CD4-positive, alpha-beta T cell (primary cell): ENCODE data around the gene CABCOCO1. TPM values are rescaled to one million over a fixed set of nuclear protein-coding genes. Genes with fewer than 3 reads are reported as not detected.

ENCODE experiments used
- ATAC-seq: fragments of 200-7000 bp; cut with Tn5 transposase; one replicate; pipeline ENCODE4 v1.10.0; 2022; ENCODE audit warnings: mild to moderate bottlenecking; ENCODE audit not compliant: poor library complexity
- CTCF ChIA-PET: fragments of 350-600 bp; sonication (Branson Sonifier 250); formaldehyde crosslinking; loops from one replicate; lab custom pipeline; 2021; ENCODE audit warnings: antibody characterized with exemption, inconsistent platforms; lab: Charles Lee
- POLR2A ChIA-PET: fragments of 350-600 bp; sonication (Branson Sonifier 250); formaldehyde crosslinking; loops from one replicate; lab custom pipeline; 2021; ENCODE audit warnings: antibody characterized with exemption, inconsistent platforms; lab: Charles Lee
- DNase-seq, 14 experiments: peaks; one replicate each; pipeline ENCODE4 v3.0.0-alpha.2; 2013 to 2020; ENCODE audit warnings: mixed read lengths in 2 of 14
- H3K27ac ChIP-seq, 2 donors: one replicate each; pipeline versions ENCODE4 v1.5.1 to v1.7.0; 2013; ENCODE audit warnings: low read length in 2 of 2, low read depth in 1 of 2, mild to moderate bottlenecking in 1 of 2
- H3K27me3 ChIP-seq, 2 experiments: 1 replicate in 1 of 2; 2 replicates in 1 of 2; pipeline versions ENCODE4 v1.6.1 to v1.7.0; 2013; ENCODE audit warnings: low read length in 2 of 2, control low read depth in 1 of 2, mild to moderate bottlenecking in 1 of 2, moderate library complexity in 1 of 2; ENCODE audit not compliant: insufficient read depth in 2 of 2, control insufficient read depth in 1 of 2
- H3K36me3 ChIP-seq: one replicate; pipeline ENCODE4 v1.6.1; 2013; ENCODE audit warnings: low read length, control low read depth; ENCODE audit not compliant: insufficient read depth
- H3K4me1 ChIP-seq: one replicate; pipeline ENCODE4 v1.6.1; 2013; ENCODE audit warnings: low read length, control low read depth; ENCODE audit not compliant: insufficient read depth
- H3K4me3 ChIP-seq: one replicate; pipeline ENCODE4 v1.5.1; 2013; ENCODE audit warnings: mild to moderate bottlenecking, low read length, moderate library complexity
- H3K9me3 ChIP-seq, 2 experiments: 1 replicate in 1 of 2; 2 replicates in 1 of 2; pipeline versions ENCODE4 v1.6.1 to v1.7.0; 2013; ENCODE audit warnings: low read length in 2 of 2, mild to moderate bottlenecking in 2 of 2, control low read depth in 1 of 2, moderate library complexity in 1 of 2; ENCODE audit not compliant: control insufficient read depth in 1 of 2, insufficient read depth in 1 of 2
- H3K27ac Mint-ChIP-seq: one replicate; pipeline ENCODE4 v1.8.0; 2020; ENCODE audit warnings: mixed read lengths
- H3K27me3 Mint-ChIP-seq: one replicate; pipeline ENCODE4 v1.8.0; 2021; ENCODE audit warnings: mixed read lengths
- H3K36me3 Mint-ChIP-seq: one replicate; pipeline ENCODE4 v1.8.0; 2021; ENCODE audit warnings: low read depth, mixed read lengths
- H3K4me1 Mint-ChIP-seq: one replicate; pipeline ENCODE4 v1.8.0; 2021; ENCODE audit warnings: low read depth, mixed read lengths
- H3K4me3 Mint-ChIP-seq: one replicate; pipeline ENCODE4 v1.8.0; 2020; ENCODE audit warnings: mild to moderate bottlenecking, mixed read lengths
- H3K9me3 Mint-ChIP-seq: one replicate; pipeline ENCODE4 v1.8.0; 2020; ENCODE audit warnings: mixed read lengths
- CTCF ChIP-seq: fragments of 200-600 bp; IDR thresholded peaks from one replicate; pipeline ENCODE4 v1.8.0; 2022; ENCODE audit warnings: antibody characterized with exemption, mild to moderate bottlenecking
- intact Hi-C, 2 experiments: fragments of 100-400 bp; cut with DNase I in 1 of 2; cut with micrococcal nuclease in 1 of 2; formaldehyde crosslinking; loops; one replicate each; pipeline versions ENCODE4 v1.15.1 to v1.9.0; 2023 to 2025; cut with DNase I, micrococcal nuclease
- total RNA-seq, 174 experiments: library from RNA in 2 of 174; stranded (reverse) in 2 of 174; gene quantifications; one replicate each; pipeline ENCODE4 v1.2.3 and lab custom pipeline; 2021 to 2026

Gene CABCOCO1
- total RNA-seq, 2 experiments from 2014 or later, result not detected

- H3K36me3 Mint-ChIP-seq, result no peaks in the 10 kb centered on the region
- DNase-seq, result no peak
- no peak overlapping the region for H3K4me3 Mint-ChIP-seq
- no peak overlapping the region for H3K27ac ChIP-seq
- no peaks in the 10 kb centered on the region for H3K27me3 ChIP-seq
- H3K36me3 ChIP-seq, result no peaks in the 10 kb centered on the region
- ATAC-seq, result no peak
- no peaks in the 10 kb centered on the region for H3K9me3 ChIP-seq
- no peaks in the 10 kb centered on the region for H3K27me3 Mint-ChIP-seq
- ChIA-PET CTCF (no interaction called here), POLR2A (no interaction called here)
- H3K4me3 ChIP-seq, result no peak overlapping the region
- intact Hi-C loops, result no loop called here
- H3K4me1 ChIP-seq, result no peaks in the 10 kb centered on the region
- H3K4me1 Mint-ChIP-seq, result no peaks in the 10 kb centered on the region
- no peak for TF ChIP-seq CTCF
- no peaks in the 10 kb centered on the region for H3K9me3 Mint-ChIP-seq
- no peak overlapping the region for H3K27ac Mint-ChIP-seq
Observed at GRCh38 chr10:61673360-61673759, 10.6 kb downstream of the CABCOCO1 start.

- Histone ChIP-seq H3K27ac (no peak overlapping the region), H3K27me3 (no peaks in the 10 kb centered on the region), H3K4me3 (no peak overlapping the region), H3K4me1 (no peaks in the 10 kb centered on the region), H3K9me3 (no peaks in the 10 kb centered on the region), H3K36me3 (no peaks in the 10 kb centered on the region)
- intact Hi-C loops, result no loop called here
- ATAC-seq, result no peak
- Mint-ChIP-seq H3K4me1 (no peaks in the 10 kb centered on the region), H3K27me3 (peaks cover 14% of the 10 kb centered on the region), H3K36me3 (no peaks in the 10 kb centered on the region), H3K9me3 (no peaks in the 10 kb centered on the region), H3K4me3 (no peak overlapping the region), H3K27ac (no peak overlapping the region)
- no peak for TF ChIP-seq CTCF
- DNase-seq, result no peak
- ChIA-PET POLR2A (no interaction called here), CTCF (no interaction called here)
Observed at GRCh38 chr10:61682323-61682722, 19.6 kb downstream of the CABCOCO1 start.

- DNase-seq, result no peak
- ChIA-PET POLR2A (no interaction called here), CTCF (no interaction called here)
- Mint-ChIP-seq H3K9me3 (no peaks in the 10 kb centered on the region), H3K27ac (no peak overlapping the region), H3K4me3 (no peak overlapping the region), H3K27me3 (peaks cover 15% of the 10 kb centered on the region), H3K36me3 (no peaks in the 10 kb centered on the region), H3K4me1 (no peaks in the 10 kb centered on the region)
- intact Hi-C loops, result no loop called here
- H3K4me3 ChIP-seq, result no peak overlapping the region
- no peak overlapping the region for H3K27ac ChIP-seq
- H3K36me3 ChIP-seq, result no peaks in the 10 kb centered on the region
- H3K27me3 ChIP-seq, result no peaks in the 10 kb centered on the region
- ATAC-seq, result no peak
- TF ChIP-seq CTCF, result no peak
- no peaks in the 10 kb centered on the region for H3K4me1 ChIP-seq
- no peaks in the 10 kb centered on the region for H3K9me3 ChIP-seq
Observed at GRCh38 chr10:61683319-61683718, 20.6 kb downstream of the CABCOCO1 start.
